Daoy (cell line): ENCODE measurements around the gene EIF2B2. TPM values are rescaled to one million over a fixed set of nuclear protein-coding genes. Genes with fewer than 3 reads are reported as not detected.

Experiments
- DNase-seq: peaks from one replicate; pipeline ENCODE4 v3.0.0-alpha.2; 2015; ENCODE audit warnings: low read depth
- total RNA-seq: library from RNA; depleted of rRNA; stranded (reverse); fragments of >200 nt; shearing (Covaris generic); gene quantifications from 2 replicates; pipeline ENCODE4 v1.2.3, GENCODE V29; 2014; rRNA removed

Gene EIF2B2
- total RNA-seq, 1 experiment from 2014 or later: 87.9 TPM

GRCh38 chr14:75042035-75042434 is 39.3 kb downstream of the EIF2B2 start:
- DNase-seq: peak; percentile 40

GRCh38 chr14:75044322-75044721 is 41.6 kb downstream of the EIF2B2 start:
- DNase-seq: peak; percentile 57

- no peak for DNase-seq
Observed at GRCh38 chr14:75044752-75045151, 42.0 kb downstream of the EIF2B2 start.

GRCh38 chr14:75046275-75046674 is 43.6 kb downstream of the EIF2B2 start:
- DNase-seq: no peak

- no peak for DNase-seq
Observed at GRCh38 chr14:75046899-75047298, 44.2 kb downstream of the EIF2B2 start.

GRCh38 chr14:75047506-75047905 is 44.8 kb downstream of the EIF2B2 start:
- DNase-seq: no peak

- DNase-seq: no peak
Observed at GRCh38 chr14:75048101-75048500, 45.4 kb downstream of the EIF2B2 start.

GRCh38 chr14:75049136-75049535 is 46.4 kb downstream of the EIF2B2 start:
- DNase-seq: no peak

GRCh38 chr14:75049731-75050201 is 47.0 kb downstream of the EIF2B2 start:
- no peak for DNase-seq

- peak; percentile 93 for DNase-seq
Observed at GRCh38 chr14:75050852-75051555, 48.3 kb downstream of the EIF2B2 start, which contains the start of gene MLH3. MLH3 (minus strand) TSS chr14:75051467; CDS start chr14:75049655, 1,812 bp downstream.

- DNase-seq: no peak
Observed at GRCh38 chr14:75051556-75051899, 48.8 kb downstream of the EIF2B2 start.

GRCh38 chr14:75053396-75054291 is 50.9 kb downstream of the EIF2B2 start:
- DNase-seq: no peak

- no peak for DNase-seq
Observed at GRCh38 chr14:75054421-75054820, 51.7 kb downstream of the EIF2B2 start.

GRCh38 chr14:75059642-75060041 is 56.9 kb downstream of the EIF2B2 start:
- peak; percentile 4 for DNase-seq

GRCh38 chr14:75060420-75060819 is 57.7 kb downstream of the EIF2B2 start:
- no peak for DNase-seq

Other genes starting within 250 kb of the EIF2B2 start
- 14.8 and 23.8 TPM in 2 replicates for gene YLPM1, start 239.6 kb upstream of the EIF2B2 start, total RNA-seq
- gene PROX2, start 126.8 kb upstream of the EIF2B2 start, total RNA-seq: not detected in 2 replicates
- gene DLST, start 121.0 kb upstream of the EIF2B2 start, total RNA-seq: 40.8 and 43.2 TPM in 2 replicates
- 6.6 and 9.8 TPM in 2 replicates for gene RPS6KL1, start 79.7 kb upstream of the EIF2B2 start, total RNA-seq
- 4.4 and 8.0 TPM in 2 replicates for gene PGF, start 47.3 kb upstream of the EIF2B2 start, total RNA-seq
- 7.9 and 16.0 TPM in 2 replicates for gene MLH3, start 48.5 kb downstream of the EIF2B2 start, total RNA-seq
- gene ACYP1, start 61.1 kb downstream of the EIF2B2 start, total RNA-seq: 21.8 and 34.0 TPM in 2 replicates
- 1.4 and 4.3 TPM in 2 replicates for gene ZC2HC1C, start 66.7 kb downstream of the EIF2B2 start, total RNA-seq
- 27.6 and 31.8 TPM in 2 replicates for gene NEK9, start 124.1 kb downstream of the EIF2B2 start, total RNA-seq
- gene TMED10, start 173.7 kb downstream of the EIF2B2 start, total RNA-seq: 298 and 409 TPM in 2 replicates